M059J (cell line): ENCODE data around the gene SEMA4F. TPM values are rescaled to one million over a fixed set of nuclear protein-coding genes. Genes with fewer than 3 reads are reported as not detected.

Experiments used
- DNase-seq: peaks from one replicate; pipeline ENCODE4 v3.0.0-alpha.2; 2012; ENCODE audit warnings: low read depth
- total RNA-seq: library from RNA; depleted of rRNA; stranded (reverse); fragments of >200 nt; shearing (Covaris generic); gene quantifications from 2 replicates; pipeline ENCODE4 v1.2.3, GENCODE V29; 2014; rRNA removed

SEMA4F gene
- total RNA-seq, 1 experiment from 2014 or later = 7.6 TPM

DNA sequence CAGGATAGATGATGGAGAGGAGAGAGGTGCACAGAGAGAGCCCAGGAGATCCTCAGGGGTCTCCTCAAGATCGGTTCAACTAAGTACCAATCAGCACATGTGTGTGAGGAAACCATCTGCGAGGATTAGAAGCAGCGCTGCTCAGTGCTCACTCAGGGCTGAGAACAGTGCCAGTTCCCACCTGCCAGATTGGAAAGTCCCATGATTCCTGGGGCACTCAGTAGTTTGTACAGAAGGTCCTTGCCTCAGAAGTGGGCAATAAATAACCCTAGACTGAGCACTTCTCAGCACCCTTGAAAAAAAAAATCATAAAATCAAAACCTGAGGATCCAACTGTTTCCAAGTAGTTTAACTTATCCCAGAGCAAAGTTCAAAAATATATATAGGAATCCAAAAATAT, 53.8 kb downstream of the SEMA4F start:
- no peak for DNase-seq

DNA sequence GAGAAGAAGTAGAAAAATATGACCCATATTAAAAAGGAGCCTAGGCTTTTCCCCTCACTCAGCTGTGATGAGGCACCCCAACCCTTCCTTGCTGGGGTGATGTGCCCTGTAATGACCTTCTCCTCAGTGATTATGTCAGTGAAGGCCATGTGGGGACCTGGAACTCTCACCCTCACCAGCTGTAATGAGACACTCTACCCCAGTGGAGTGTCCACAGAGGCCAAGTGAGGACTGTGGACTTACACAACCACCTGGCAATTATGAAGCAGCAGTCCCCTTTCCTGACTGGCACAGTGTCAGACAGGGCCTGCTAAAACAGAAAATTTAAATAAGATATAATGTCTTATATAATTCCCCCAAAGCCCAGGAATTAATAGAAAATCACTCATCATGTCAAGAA, 54.2 kb downstream of the SEMA4F start:
- peak; percentile 15 for DNase-seq

DNA sequence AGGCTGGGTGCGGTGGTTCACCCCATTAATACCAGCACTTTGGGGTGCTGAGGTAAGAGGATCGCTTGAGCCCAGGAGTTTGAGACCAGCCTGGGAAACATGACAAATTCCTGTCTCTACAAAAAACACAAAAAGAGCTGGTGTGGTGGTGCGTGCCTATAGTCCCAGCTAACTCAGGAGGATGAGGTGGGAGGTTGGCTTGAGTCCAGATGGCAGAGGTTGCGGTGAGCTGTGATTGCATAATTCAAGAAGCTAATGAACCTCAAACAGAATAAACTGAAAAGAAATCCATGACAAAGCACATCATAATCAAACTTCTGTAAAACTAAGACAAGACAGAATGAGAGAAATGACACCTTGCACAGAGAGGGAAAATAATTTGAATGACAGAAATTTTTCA, 54.8 kb downstream of the SEMA4F start:
- DNase-seq = peak; percentile 82

DNA sequence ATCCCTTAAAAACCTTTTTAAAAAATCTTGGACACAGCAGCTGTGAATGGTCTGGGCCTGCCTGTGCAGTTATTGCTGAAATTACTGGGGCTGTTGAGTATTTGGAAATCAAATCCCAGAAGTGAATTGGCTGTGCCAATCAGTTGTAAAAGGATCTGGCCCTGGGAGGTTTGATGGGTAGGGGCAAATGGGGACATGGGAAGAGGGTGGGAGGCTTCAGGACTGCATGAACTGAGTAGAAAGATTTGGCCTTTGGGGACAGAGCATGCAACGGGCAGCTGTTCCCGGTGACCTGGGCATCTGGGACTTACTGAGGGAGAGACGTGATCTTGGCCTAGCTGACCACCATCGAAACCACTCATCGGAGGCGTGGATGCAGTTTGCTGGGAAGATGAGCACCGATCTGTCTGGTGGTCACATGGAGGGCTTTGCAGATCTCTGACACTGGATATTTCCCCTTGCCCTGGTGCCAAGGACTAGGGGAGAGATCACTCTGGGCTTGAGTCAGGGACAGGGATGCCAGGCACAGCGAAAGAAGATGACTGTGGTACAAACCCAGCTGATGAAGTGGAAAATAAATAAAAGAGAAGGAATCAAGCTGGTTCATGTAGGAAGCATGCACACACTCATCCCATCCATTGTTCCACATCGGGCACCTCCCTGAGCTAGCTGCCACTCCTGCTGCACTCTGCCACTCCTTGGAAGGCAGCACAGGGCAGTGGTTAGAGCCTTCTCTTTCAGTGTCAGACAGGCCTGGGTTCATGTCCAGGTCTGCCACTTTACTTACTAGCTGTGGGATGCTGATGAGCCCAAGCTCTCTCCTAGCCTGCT, 58.4 kb downstream of the SEMA4F start:
- DNase-seq = peak; percentile 23

DNA sequence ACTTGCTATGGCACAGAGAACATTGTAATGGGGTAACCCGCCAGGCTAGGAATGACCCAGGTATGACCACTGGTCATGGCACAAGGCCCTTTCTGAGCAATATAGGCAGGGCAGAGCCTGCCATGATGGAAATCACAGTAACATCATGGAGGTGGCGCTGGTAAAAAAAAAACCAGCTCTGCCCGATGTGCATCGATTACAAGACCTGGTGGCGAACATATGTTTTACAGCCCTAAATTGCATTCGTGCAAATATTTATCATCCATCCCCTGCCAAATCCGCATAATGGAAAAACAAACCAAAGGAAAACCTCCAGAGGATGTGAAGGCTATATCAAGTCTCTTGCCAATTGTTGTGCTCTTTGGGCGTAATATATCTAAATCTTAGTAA, 60.6 kb downstream of the SEMA4F start:
- no peak for DNase-seq

DNA sequence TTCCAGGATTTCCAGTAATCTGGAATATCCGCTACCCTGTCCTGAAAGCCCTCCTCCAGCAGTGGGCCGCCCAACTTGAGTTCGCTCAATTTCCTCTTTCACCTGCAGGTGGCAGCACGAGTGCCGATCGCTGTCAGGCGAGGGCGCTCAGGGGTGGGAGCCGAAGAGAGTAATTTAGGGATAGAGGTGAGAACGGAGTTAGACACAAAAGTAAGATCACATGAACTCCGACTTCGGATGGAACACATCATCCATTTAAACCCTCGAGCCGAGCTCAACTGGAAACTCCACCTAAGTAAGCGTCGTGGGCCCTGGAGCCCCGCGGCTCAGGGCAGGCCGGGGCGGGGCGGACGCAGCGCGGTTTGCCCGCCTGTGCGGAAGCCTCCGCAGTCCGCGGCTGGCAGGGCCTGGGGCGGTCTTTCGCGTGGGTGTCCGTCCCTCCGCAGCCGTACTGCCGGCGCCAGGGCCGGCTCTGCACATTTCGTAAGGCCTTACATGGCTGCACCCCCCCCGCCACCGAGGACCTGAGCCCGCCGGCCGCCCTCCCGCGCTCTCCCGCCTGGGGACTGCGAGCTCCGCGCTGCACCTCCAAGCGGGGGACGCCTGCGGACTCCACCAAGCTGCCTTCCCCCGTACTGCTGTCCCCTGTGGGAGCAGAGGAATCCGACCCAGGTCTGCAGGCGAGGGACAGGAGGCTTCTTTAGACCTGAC, 61.2 kb downstream of the SEMA4F start:
- peak; percentile 76 for DNase-seq

DNA sequence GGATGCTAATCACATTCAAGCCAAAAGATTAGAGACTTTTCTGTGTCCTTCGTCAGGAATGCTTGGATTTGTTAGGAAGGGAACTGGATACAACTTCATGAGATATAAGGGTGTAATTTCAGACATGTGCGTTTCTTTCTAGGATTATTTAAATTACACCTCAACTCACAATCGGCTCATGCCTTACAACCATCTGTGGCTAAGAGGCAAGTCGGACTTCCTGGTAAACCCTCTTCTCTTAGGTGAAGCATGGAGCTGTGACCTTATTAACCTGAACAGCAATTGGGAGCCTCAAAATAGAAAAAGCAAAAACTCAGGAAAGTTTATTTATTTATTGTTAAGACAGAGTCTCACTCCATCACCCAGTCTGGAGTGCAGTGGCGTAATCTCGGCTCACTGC, 61.8 kb downstream of the SEMA4F start:
- no peak for DNase-seq

DNA sequence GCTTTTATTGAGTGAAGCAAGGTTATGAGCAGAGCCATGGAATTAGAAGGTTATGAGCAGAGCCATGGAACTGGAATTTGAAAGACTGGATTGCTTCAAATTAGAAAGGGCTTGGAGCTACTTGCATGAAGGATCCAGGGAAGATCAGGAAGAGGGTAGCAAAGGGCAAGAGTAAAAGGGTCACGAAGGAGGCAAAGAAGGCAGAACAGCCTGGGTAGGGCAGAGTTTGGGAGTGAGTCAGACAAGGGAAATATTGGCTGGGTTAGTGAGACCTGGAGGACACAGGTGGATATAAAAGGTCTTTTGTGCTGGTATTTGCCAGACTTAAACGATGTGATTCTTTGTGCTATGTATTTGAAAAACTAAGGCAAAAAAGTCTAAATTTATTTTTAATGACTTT, 65.0 kb downstream of the SEMA4F start:
- no peak for DNase-seq

DNA sequence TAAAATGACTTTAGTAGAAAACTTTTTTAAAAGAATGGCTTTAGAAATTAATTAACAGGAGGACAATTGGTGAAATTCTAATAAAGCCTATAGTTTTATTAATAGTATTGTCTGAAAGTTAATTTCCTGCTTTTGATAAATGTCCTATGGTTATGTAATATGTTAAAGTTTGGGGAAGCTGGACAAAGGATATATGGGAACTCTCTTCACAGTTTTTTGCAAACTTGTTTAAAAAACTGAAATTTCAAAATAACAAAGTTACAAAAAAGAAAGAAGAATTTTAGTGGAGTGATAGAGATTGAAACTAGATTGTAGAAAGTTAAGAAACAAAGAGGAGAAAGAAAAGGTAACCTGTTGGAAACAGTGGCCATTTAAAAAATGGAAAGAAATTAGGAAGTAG, 67.3 kb downstream of the SEMA4F start:
- DNase-seq = no peak

DNA sequence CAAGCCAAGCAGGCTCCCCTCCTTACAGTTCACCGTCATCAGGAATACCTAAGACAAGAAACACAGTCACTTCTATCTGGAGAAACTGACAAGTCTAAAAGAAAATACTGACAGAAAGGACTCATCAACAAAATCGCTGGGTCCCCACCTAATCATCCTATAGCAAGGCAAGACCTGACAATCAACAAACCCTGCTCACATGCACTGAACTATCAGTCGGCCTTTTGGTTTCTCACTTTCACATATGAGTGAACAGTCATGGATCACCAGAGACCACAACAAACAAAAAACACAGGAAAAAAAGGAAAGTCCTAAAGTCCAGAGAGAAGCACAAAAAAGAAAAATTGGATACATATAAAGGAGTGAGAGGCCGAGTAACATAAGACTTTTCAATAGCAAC, 70.4 kb downstream of the SEMA4F start:
- DNase-seq = no peak

DNA sequence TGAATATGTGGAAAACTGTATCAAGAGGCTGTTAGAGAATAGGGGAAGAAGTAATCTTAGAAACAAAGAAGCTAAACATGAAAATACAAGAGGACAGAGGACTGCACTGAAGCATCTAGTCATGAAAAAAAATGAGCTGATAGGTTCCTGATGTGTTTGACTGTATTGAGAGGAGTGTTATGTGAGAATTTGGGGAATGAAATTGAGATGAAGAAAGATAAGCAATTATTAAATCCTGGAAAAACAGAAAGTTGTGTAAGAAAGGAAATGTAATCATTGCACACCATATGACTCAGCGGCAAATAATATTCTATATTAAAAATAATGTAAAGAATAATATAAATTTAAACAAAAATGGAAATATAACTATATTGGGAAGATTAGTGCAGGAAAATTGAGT, 71.2 kb downstream of the SEMA4F start:
- DNase-seq = no peak

DNA sequence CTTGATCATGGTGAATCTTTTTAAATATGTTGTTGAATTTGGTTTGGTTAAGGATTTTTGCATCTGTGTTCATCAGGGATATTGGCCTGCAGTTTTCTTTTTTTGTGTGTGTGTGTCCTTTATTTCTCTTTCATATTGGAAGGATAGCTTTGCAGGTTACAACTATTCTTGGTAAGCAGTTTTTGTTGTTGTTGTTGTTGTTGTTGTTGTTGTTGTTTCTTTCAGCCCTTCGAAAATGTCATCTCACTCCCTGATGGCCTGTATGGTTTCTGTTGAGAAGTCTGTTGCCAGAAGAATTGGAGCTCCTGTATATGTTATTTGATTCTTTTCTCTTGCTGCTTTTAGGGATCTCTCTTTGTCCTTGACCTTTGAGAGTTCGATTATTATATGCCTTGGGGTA, 74.8 kb downstream of the SEMA4F start:
- DNase-seq = no peak

DNA sequence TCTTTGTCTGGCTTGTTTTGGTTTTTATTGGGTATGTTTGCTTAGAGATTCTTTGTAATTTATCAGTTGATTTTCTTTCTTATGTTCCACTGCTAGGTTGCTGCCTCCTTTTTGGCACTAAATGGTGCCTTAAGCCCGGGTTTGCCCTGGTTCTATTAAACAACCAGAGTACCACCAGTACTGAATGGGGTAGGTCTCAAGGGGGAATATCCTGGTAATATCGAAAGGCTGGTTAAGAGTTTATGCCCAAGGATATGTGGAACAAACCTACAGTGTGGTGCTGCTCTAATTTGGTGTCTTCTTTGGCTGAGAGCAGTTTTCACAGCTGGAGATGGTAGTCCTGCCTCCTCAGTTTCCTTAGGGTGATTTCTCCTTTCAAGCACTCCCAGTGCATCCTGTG, 76.5 kb downstream of the SEMA4F start:
- no peak for DNase-seq

Other genes with a start within 250 kb of the SEMA4F start
- gene C2orf81, start 232.6 kb upstream of the SEMA4F start, total RNA-seq = 0.57 and 1.6 TPM in 2 replicates
- 60.2 and 64.7 TPM in 2 replicates for gene WDR54, start 232.5 kb upstream of the SEMA4F start, total RNA-seq
- gene RTKN, start 212.3 kb upstream of the SEMA4F start, total RNA-seq = 10.5 and 12.1 TPM in 2 replicates
- 7.8 and 27.8 TPM in 2 replicates for gene INO80B, start 199.2 kb upstream of the SEMA4F start, total RNA-seq
- gene WBP1, start 195.8 kb upstream of the SEMA4F start, total RNA-seq = 45.2 and 55.7 TPM in 2 replicates
- gene MOGS, start 188.9 kb upstream of the SEMA4F start, total RNA-seq = 52.1 and 77.3 TPM in 2 replicates
- 38.0 and 38.2 TPM in 2 replicates for gene MRPL53, start 181.6 kb upstream of the SEMA4F start, total RNA-seq
- gene CCDC142, start 171.2 kb upstream of the SEMA4F start, total RNA-seq = 7.8 TPM in 2 replicates
- 10.0 and 13.6 TPM in 2 replicates for gene TTC31, start 171.2 kb upstream of the SEMA4F start, total RNA-seq
- 0.10 and 1.6 TPM in 2 replicates for gene LBX2, start 154.6 kb upstream of the SEMA4F start, total RNA-seq
- 28.9 and 31.3 TPM in 2 replicates for gene PCGF1, start 146.6 kb upstream of the SEMA4F start, total RNA-seq
- 0.10 and 0.34 TPM in 2 replicates for gene TLX2, start 139.8 kb upstream of the SEMA4F start, total RNA-seq
- gene DQX1, start 128.0 kb upstream of the SEMA4F start, total RNA-seq = not detected in 2 replicates
- gene AUP1, start 124.5 kb upstream of the SEMA4F start, total RNA-seq = 115 and 119 TPM in 2 replicates
- gene HTRA2, start 124.3 kb upstream of the SEMA4F start, total RNA-seq = 29.4 and 32.0 TPM in 2 replicates
- 43.9 and 66.9 TPM in 2 replicates for gene LOXL3, start 100.3 kb upstream of the SEMA4F start, total RNA-seq
- 7.5 and 13.3 TPM in 2 replicates for gene DOK1, start 99.5 kb upstream of the SEMA4F start, total RNA-seq
- not detected in 2 replicates for gene M1AP, start 5.9 kb upstream of the SEMA4F start, total RNA-seq
- 14.2 and 23.1 TPM in 2 replicates for gene HK2, start 179.9 kb downstream of the SEMA4F start, total RNA-seq